Glomerular visceral epithelial cell (primary cell): ENCODE data around the gene GRID2IP.
"Not testable (repeated sequence)": the region's sequence is repeated elsewhere in the genome, so short reads cannot be mapped to it uniquely, and the experiment has no call there.

Experiments
- DNase-seq: peaks from one replicate; pipeline ENCODE4 v3.0.0-alpha.2; 2016; ENCODE audit errors: extremely low spot score

The GRID2IP gene

GRCh38 chr7:6487184-6487545 is 64.1 kb downstream of the GRID2IP start:
- no peak for DNase-seq

DNA sequence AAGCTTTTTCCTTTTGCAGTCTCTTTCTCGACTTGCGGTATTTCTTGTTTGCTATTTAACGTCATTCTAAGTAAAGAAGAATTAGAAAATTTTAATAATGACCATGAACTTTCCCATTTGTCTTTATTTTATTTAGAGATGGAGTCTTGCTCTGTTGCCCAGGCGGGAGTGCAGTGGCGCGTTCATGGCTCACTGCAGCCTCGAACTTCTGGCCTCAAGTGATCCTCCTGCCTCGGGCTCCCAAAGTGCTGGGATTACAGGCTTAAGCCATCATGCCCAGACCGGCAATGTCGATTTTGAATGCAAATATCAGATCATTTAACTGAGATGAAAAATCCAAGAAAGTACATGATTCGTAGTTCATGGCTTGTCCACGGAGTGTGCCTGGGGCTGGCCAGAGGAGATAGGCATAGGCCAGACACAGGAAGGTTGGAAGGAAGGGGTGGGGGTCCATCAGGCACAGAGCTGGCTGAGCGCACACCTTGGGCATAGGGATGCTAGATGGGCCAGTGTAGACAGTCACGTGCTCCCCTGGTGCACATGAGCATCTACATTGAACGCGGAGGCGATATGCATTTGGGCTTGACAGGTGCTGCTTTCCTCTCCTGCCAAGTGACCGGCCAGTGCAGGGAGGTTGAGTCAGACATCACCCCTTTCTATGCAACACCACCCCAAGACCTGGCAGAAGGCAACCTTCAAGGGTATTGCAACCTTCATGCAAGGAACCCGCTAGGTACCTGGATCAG is 64.7 kb downstream of the GRID2IP start:
- no peak for DNase-seq

DNA sequence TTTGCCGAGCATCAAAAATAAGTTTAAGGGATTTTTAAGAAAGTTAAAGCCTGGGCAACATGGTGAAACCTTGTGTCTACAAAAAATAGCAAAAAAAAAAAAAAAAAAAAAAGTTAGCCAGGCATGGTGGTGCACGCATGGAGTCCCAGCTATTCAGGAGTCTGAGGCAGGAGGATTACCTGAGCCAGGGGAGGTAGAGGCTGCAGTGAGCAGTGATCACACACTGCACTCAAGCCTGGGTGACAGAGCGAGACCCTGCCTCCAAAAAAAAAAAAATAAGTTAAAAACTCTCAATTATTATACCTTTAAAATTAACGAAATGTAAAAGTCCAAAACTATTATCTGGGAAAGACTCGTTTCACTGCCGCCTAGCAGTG is 68.5 kb downstream of the GRID2IP start:
- DNase-seq: no peak

DNA sequence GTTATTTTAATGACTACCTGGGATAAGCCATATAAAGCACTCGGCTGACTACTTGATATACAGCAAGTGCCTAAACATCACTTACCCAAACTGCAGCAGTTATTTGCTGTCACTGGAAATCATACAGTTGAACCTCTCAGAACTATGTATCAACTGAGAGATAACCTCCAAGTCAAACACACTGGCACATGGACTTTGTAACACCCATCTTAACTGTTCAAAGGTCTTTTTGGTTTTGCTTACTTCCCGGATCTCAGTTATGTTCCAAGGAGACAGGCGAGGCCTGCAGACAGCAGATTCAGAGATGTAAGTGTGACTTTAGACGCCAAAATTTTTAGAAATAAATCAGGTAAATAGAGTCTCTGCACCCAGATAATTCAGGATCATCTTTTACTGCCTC is 69.0 kb downstream of the GRID2IP start:
- no peak for DNase-seq

DNA sequence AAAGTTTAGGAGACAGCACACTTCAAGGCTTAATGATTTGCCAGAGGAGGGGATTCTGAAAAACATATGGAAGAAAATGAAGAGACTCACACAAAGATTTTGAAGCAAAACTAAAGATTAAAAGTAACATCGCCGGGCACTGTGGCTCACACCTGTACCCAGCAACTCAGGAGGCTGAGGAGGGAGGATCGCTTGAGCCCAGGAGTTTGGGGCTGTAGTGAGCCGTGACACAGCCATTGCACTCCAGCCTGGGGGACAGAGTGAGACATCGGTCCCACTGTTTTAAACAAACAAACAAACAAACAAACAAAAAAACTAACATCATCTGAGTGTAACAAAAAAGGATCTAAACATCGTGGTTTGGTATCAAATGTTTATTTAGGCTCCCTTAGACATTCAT is 69.8 kb downstream of the GRID2IP start:
- DNase-seq: no peak

DNA sequence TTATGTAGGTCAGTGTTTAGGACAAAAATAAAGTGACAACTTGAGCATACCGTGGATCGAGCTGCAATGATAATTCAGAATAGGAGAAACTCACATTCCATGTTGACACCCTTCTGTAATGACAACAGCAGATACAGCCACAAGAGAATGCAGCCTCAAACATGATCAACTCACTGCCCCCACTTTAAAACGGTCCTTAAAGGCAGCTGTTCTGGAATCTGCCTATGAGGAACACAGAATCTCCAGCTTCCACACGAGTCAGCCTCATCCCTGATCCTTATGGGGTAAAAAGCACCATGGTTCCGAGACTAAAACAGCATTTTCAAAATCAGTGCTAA is 71.0 kb downstream of the GRID2IP start:
- DNase-seq: no peak

DNA sequence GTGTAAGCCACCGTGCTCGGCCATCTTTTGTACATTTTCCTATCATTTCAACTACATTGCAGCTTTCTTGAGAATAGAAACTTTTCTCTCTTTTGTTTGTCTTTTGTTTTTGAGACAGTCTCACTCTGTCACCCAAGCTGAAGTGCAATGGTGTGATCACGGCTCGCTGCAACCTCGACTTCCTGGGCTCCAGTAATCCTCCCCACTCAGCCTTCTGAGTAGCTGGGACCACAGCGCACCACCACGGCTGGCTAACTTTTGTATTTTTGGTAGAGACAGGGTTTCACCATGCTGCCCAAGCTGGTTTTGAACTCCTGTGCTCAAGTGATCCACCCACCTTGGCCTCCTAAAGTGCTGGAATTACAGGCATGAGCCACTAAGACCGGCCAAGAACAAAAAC is 72.2 kb downstream of the GRID2IP start:
- DNase-seq: no peak

DNA sequence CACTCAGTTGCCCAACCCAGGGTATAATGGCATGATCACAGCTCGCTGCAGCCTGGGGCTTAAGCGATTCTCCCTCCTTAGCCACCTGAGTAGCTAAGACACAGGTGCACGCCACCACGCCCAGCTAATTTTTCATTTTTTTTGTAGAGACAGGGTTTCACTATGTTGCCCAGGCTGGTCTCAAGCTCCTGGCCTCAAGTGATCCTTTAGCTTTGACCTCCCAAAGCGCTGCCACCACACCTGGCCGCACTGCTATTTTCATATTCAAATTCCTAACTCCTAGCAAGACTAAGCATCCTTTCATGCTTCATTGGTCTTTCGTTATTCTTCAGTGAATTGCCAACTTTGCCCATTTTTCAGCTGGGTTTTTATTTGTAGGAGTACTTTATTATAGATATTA is 73.1 kb downstream of the GRID2IP start:
- DNase-seq: no peak

GRCh38 chr7:6477318-6477660 is 74.0 kb downstream of the GRID2IP start:
- DNase-seq: no peak

- no peak for DNase-seq
Observed at GRCh38 chr7:6476596-6477317, 74.5 kb downstream of the GRID2IP start.

DNA sequence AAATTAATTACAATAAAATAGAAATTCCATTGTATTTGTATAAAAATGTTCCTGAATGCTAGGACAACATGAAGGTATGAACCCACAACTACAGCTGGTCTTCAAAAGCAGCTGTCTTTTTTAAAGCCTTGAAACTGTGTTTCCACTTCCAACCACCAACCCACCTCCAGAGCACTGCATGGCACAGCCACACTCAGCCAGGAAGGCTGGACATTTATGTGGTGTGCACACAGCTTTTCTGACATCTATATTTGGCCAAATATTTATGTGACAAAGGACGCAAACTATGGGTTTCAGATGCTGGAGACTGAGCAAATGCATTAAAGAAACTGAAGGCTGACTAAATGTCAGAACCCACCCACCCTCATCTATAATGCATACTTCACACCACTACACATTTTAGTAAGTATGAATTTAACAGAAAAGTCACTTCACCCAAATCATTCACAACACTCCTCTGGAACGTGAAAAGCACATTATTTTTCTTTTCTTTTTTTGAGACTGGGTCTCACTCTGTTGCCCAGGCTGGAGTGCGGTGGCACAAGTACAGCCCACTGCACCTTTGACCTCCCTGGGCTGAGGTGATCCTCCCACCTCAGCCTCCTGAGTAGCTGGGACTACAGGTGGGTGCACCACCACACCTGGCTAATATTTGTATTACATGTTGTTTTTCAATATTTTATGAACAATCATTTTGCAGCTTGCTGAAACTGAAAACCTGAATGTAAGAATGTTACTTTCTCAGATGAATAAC is 75.7 kb downstream of the GRID2IP start:
- DNase-seq: no peak

DNA sequence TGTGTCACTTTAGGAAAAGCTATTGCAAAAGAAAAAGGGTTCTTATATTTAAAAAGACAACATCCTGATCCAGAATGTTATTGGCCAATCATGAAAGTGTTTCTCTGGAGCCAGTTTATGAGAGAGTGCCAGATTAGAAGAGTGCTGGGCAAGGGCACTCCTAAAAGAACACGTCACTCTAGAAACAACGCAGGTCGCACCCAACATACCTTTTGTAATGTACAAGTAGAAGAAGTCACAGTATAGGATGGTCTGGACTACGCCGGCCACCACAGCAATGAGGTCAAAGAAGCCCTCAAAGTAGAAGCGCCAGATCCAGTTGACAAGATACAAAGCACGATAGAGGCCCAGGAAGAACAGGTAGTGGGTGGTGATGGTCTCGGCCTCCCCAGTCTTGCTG is 85.4 kb downstream of the GRID2IP start:
- DNase-seq: no peak

- DNase-seq: not testable (repeated sequence)
Observed at GRCh38 chr7:6463609-6464008, 87.7 kb downstream of the GRID2IP start.

DNA sequence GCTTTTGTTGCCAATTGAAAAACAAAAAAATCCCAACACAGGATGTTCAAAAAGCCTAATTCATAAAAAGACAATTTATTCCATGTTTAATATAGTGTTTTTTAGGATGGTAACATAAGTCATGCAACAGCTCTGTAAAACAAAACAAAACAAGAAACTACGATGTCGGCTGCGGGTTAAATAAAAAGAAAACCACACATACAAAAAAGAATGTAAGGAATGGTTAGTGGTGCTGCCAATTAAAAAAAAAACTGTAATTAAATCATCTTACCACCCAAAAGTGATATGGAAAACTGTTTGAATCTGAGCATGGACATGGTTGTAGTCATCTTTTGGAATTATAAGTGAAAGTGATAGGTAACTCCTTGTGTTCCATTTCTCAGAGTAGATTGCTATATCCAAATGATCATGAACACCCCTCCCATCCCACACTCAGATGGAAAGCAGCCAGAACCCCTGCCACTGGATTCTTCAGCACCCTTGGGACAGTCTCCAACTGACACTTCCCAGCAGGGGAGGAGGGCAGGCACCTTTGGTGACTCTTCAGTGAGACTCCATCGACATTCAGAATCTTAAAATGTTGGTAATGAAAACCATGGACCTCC is 89.2 kb downstream of the GRID2IP start:
- no peak for DNase-seq

DNA sequence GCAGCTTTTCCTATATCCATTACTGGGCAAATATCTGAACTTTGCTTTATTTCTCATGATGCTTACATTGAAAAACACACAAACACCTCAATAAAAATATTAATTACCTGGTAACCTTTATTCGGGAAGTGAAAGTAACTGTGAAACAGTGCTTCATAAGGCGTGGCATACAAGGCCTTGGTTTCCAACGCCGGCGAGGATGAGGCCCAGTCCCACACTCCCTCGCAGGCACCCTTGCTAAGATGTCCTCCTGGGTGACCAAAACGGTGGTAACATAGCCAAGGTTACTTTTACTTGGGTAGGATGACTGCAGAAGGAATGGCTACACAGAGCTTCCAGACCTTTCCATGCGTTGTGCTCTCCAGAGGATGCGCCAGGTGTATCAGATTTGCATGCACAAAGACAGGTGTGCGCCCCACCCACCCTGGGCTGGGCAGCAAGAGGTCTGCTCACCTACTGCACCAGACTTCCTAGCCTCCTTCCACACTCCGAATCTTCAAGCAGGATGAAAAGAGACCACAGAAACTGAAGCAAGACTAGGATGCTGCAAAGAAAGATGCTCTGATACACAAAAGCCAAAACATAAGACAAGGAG is 90.2 kb downstream of the GRID2IP start:
- no peak for DNase-seq

- no peak for DNase-seq
Observed at GRCh38 chr7:6460303-6460702, 91.0 kb downstream of the GRID2IP start.

- not testable (repeated sequence) for DNase-seq
Observed at GRCh38 chr7:6458676-6459075, 92.6 kb downstream of the GRID2IP start.

- DNase-seq: peak; percentile 87
Observed at GRCh38 chr7:6453734-6454133, 97.5 kb downstream of the GRID2IP start.

DNA sequence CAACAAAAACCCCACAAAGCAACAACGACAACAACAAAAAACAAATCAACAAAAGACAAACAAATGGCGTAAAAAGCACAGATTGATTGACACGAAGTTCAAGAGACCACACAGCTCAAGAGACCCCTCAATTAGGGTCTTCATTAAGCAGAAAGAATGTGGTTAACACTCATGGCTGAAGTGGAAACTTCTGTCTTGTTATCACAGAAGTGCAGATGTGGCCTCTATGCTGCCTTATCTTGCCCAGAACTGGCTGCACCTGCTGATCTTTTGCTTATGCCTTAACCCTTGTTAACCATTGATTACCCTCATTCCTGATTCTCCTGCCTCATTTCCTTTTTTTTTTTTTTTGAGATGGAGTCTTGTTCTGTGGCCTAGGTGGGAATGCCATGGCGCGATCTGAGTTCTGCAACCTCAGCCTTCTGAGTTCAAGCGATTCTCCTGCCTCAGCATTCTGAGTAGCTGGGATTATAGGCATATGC is 100.0 kb downstream of the GRID2IP start:
- DNase-seq: no peak

- not testable (repeated sequence) for DNase-seq
Observed at GRCh38 chr7:6450591-6450990, 100.7 kb downstream of the GRID2IP start.

DNA sequence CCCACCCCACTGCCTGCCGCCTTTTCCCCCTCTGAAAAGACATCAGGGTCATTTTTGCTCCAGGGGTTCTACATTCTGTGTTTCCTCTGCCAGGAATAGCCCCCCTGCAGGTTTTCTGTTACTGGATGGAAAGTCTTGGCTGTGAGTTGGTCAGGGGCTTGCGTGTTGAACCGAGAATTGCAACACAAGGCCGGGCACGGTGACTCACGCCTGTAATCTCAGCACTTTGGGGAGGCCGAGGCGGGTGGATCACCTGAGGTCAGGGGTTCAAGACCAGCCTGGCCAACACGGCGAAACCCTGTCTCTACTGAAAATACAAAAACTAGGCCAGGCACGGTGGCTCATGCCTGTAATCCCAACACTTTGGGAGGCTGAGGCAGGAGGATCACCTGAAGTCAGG is 101.4 kb downstream of the GRID2IP start:
- not testable (repeated sequence) for DNase-seq

- DNase-seq: no peak
Observed at GRCh38 chr7:6448943-6449543, 102.2 kb downstream of the GRID2IP start.
